MM.1S (cell line): Measurements from ENCODE around the gene KCNIP3.

Source experiments
- DNase-seq: peaks from one replicate; pipeline ENCODE4 v3.0.0-alpha.2; 2015
- H2AFZ ChIP-seq: fragments of 300-600 bp; sonication (generic); 2 replicates; pipeline ENCODE4 v1.6.0; 2016; ENCODE audit warnings: antibody characterized with exemption, low read length
- H3F3A ChIP-seq: fragments of 300-600 bp; sonication (generic); 2 replicates; pipeline ENCODE4 v1.6.1; 2016; ENCODE audit warnings: mild to moderate bottlenecking, antibody characterized with exemption, low read length, moderate library complexity, mixed read lengths; ENCODE audit not compliant: insufficient read depth
- H3K27ac ChIP-seq: fragments of 300-600 bp; sonication (generic); 2 replicates; pipeline ENCODE4 v1.5.1; 2016; ENCODE audit warnings: mild to moderate bottlenecking, low read length
- H3K27me3 ChIP-seq: fragments of 300-600 bp; sonication (generic); replicated peaks from 2 replicates; pipeline ENCODE4 v1.6.0; 2016; ENCODE audit warnings: low read length; ENCODE audit not compliant: insufficient read depth
- H3K36me3 ChIP-seq: fragments of 300-600 bp; sonication (generic); replicated peaks from 2 replicates; pipeline ENCODE4 v1.6.1; 2016; ENCODE audit warnings: mild to moderate bottlenecking, low read length, mixed read lengths; ENCODE audit not compliant: insufficient read depth
- H3K4me1 ChIP-seq: fragments of 300-600 bp; sonication (generic); 2 replicates; pipeline ENCODE4 v1.6.1; 2016; ENCODE audit warnings: low read length, mixed read lengths
- H3K4me2 ChIP-seq: fragments of 300-600 bp; sonication (generic); 2 replicates; pipeline ENCODE4 v1.6.0; 2016; ENCODE audit warnings: low read depth, low read length
- H3K4me3 ChIP-seq: fragments of 300-600 bp; sonication (generic); 2 replicates; pipeline ENCODE4 v1.5.1; 2016; ENCODE audit warnings: low read length, mixed read lengths
- H3K79me2 ChIP-seq: fragments of 300-600 bp; sonication (generic); 2 replicates; pipeline ENCODE4 v1.6.1; 2016; ENCODE audit warnings: mixed run types, low read length, mixed read lengths
- H3K9ac ChIP-seq: fragments of 300-600 bp; sonication (generic); 2 replicates; pipeline ENCODE4 v1.6.1; 2016; ENCODE audit warnings: low read length, mixed read lengths
- H3K9me2 ChIP-seq: fragments of 300-600 bp; sonication (generic); replicated peaks from 2 replicates; pipeline ENCODE4 v1.6.1; 2016; ENCODE audit warnings: mild to moderate bottlenecking, low read length, mixed read lengths; ENCODE audit not compliant: insufficient read depth
- H3K9me3 ChIP-seq: fragments of 300-600 bp; sonication (generic); replicated peaks from 2 replicates; pipeline ENCODE4 v1.6.1; 2016; ENCODE audit warnings: mild to moderate bottlenecking, low read length, mixed read lengths; ENCODE audit not compliant: insufficient read depth
- H4K20me1 ChIP-seq: fragments of 300-600 bp; sonication (generic); 2 replicates; pipeline ENCODE4 v1.6.1; 2016; ENCODE audit warnings: mild to moderate bottlenecking, low read length, moderate library complexity, mixed read lengths; ENCODE audit not compliant: insufficient read depth
- EZH2 ChIP-seq: fragments of 300-600 bp; sonication (generic); optimal IDR thresholded peaks from 2 replicates; pipeline ENCODE3; 2017; ENCODE audit warnings: low read depth, mild to moderate bottlenecking, antibody characterized with exemption, low read length, mixed read lengths
- EZH2phosphoT487 ChIP-seq: fragments of 300-600 bp; sonication (generic); IDR thresholded peaks from 2 replicates; pipeline ENCODE4 v1.6.1; 2018; ENCODE audit warnings: antibody characterized with exemption, low read length
- TF ChIP-seq, protein P1 (sequence below): fragments of 300-600 bp; sonication (generic); IDR thresholded peaks from 2 replicates; pipeline ENCODE4 v1.5.1; 2016; ENCODE audit warnings: antibody characterized with exemption, low read length, mixed read lengths

KCNIP3 gene

GRCh38 chr2:95305380-95306061 is 8.4 kb downstream of the KCNIP3 start:
- H3K9ac ChIP-seq = no peak overlapping the region
- H3K9me2 ChIP-seq = no peaks in the 10 kb centered on the region
- H2AFZ ChIP-seq = no peak overlapping the region
- H3K27me3 ChIP-seq = no peaks in the 10 kb centered on the region; the same call in 1 of the 2 replicates
- H3K4me1 ChIP-seq = no peaks in the 10 kb centered on the region
- no peak for DNase-seq
- H3K36me3 ChIP-seq = no peaks in the 10 kb centered on the region
- TF ChIP-seq, protein P1, sequence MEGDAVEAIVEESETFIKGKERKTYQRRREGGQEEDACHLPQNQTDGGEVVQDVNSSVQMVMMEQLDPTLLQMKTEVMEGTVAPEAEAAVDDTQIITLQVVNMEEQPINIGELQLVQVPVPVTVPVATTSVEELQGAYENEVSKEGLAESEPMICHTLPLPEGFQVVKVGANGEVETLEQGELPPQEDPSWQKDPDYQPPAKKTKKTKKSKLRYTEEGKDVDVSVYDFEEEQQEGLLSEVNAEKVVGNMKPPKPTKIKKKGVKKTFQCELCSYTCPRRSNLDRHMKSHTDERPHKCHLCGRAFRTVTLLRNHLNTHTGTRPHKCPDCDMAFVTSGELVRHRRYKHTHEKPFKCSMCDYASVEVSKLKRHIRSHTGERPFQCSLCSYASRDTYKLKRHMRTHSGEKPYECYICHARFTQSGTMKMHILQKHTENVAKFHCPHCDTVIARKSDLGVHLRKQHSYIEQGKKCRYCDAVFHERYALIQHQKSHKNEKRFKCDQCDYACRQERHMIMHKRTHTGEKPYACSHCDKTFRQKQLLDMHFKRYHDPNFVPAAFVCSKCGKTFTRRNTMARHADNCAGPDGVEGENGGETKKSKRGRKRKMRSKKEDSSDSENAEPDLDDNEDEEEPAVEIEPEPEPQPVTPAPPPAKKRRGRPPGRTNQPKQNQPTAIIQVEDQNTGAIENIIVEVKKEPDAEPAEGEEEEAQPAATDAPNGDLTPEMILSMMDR = no peak
- H3K27ac ChIP-seq = no peak overlapping the region
- H3K9me3 ChIP-seq = no peaks in the 10 kb centered on the region
- no peaks in the 10 kb centered on the region for H3F3A ChIP-seq
- no peak overlapping the region for H3K4me3 ChIP-seq
- H3K79me2 ChIP-seq = no peaks in the 10 kb centered on the region
- H3K4me2 ChIP-seq = no peak overlapping the region
- no peaks in the 10 kb centered on the region for H4K20me1 ChIP-seq

DNA sequence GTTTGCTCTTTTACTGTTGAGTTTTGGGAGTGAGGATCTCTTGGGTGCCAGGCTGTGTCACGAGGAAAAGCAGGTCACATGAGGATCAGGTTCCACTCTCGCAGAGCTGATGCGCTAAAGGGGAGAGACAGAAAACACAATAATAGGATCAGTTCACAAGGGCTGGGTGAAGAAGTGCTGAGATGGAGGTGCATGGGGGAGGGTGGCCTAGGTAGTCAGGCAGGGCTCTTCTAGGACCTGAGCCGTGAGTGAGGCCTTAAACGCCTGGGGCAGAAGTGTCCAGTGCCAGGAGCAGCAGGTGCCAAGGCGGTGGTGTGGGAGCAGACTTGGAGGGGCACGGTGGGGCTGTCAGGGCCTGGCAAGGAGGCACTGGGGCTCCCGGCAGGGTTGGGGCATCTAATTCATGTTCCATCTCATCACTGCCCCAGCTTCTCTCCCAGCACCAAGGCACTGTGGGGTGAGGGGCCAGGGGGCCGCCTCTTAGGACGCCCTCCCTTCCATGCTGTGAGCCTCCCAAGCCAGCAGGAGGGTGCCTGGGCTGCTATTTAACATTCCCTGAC is 9.3 kb downstream of the KCNIP3 start:
- Histone ChIP-seq H3K27me3 (no peaks in the 10 kb centered on the region; the same call in 1 of the 2 replicates), H3K9me3 (no peaks in the 10 kb centered on the region), H2AFZ (no peak overlapping the region), H3K4me3 (no peak overlapping the region), H3K36me3 (no peaks in the 10 kb centered on the region), H3K9me2 (no peaks in the 10 kb centered on the region), H3K27ac (no peak overlapping the region), H3K4me1 (no peaks in the 10 kb centered on the region), H3K9ac (no peak overlapping the region), H3K4me2 (no peak overlapping the region), H3F3A (no peaks in the 10 kb centered on the region), H4K20me1 (no peaks in the 10 kb centered on the region), H3K79me2 (no peaks in the 10 kb centered on the region)
- DNase-seq = no peak
- TF ChIP-seq, protein P1 = no peak
- no peak for TF ChIP-seq EZH2
- TF ChIP-seq EZH2phosphoT487 = no peak

DNA sequence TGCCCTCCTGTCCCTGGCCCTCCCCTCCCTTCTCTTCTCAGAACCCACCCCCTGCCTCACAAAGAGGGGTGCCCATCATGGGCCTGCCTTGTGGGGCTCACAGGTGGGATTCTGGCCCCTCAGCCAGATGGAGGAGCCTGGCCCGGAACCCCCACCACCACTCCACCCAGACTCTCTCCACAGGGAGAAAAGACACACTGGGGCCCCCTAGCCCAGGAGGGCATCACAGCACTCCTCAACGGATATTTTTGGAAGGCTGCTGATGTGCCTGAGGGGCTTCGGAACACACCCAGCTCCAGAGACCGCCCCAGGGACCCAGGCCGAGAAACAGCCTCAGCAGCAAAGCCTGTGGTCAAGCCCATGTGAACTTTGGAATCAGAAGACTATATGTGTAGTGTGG is 9.9 kb downstream of the KCNIP3 start:
- no peaks in the 10 kb centered on the region for H3F3A ChIP-seq
- H3K9ac ChIP-seq = no peak overlapping the region
- no peaks in the 10 kb centered on the region for H3K79me2 ChIP-seq
- H3K9me3 ChIP-seq = no peaks in the 10 kb centered on the region
- H3K36me3 ChIP-seq = no peaks in the 10 kb centered on the region
- no peak overlapping the region for H2AFZ ChIP-seq
- H3K9me2 ChIP-seq = no peaks in the 10 kb centered on the region
- TF ChIP-seq, protein P1 = no peak
- TF ChIP-seq EZH2phosphoT487 (no peak), EZH2 (no peak)
- H4K20me1 ChIP-seq = no peaks in the 10 kb centered on the region
- no peak overlapping the region for H3K4me3 ChIP-seq
- DNase-seq = no peak
- no peak overlapping the region for H3K27ac ChIP-seq
- H3K4me1 ChIP-seq = no peaks in the 10 kb centered on the region
- peaks cover 2% of the 10 kb centered on the region; the same call in 1 of the 2 replicates for H3K27me3 ChIP-seq
- no peak overlapping the region for H3K4me2 ChIP-seq
